Type B pancreatic cell (in vitro differentiated cells): Measurements from ENCODE around the gene DBNDD2. TPM values are rescaled to one million over a fixed set of nuclear protein-coding genes. Genes with fewer than 3 reads are reported as not detected.

Experiments used
- DNase-seq: peaks from one replicate; pipeline ENCODE4 v3.0.0; 2021; ENCODE audit warnings: mixed read lengths; ENCODE audit not compliant: unreplicated experiment; ENCODE audit errors: extremely low spot score
- H3K27ac Mint-ChIP-seq: 2 replicates; pipeline ENCODE4 v1.8.0; 2021; ENCODE audit warnings: mild to moderate bottlenecking, mixed read lengths
- H3K27me3 Mint-ChIP-seq: 2 replicates; pipeline ENCODE4 v1.8.0; 2021; ENCODE audit warnings: mixed read lengths
- H3K36me3 Mint-ChIP-seq: 2 replicates; pipeline ENCODE4 v1.8.0; 2021; ENCODE audit warnings: mixed read lengths
- H3K4me1 Mint-ChIP-seq: one replicate; pipeline ENCODE4 v1.8.0; 2021; ENCODE audit warnings: mixed read lengths; ENCODE audit not compliant: unreplicated experiment
- H3K4me3 Mint-ChIP-seq: 2 replicates; pipeline ENCODE4 v1.8.0; 2021; ENCODE audit warnings: mild to moderate bottlenecking, mixed read lengths
- H3K9me3 Mint-ChIP-seq: 2 replicates; pipeline ENCODE4 v1.8.0; 2021; ENCODE audit warnings: mixed read lengths
- total RNA-seq: library from RNA; stranded (reverse); gene quantifications from 2 replicates; pipeline ENCODE4 v1.2.1, GENCODE V29; 2021; ENCODE audit warnings: low replicate concordance
- TF ChIP-seq, protein P1 (sequence below): fragments of 200-600 bp; sonication (generic); conservative IDR thresholded peaks from 2 replicates; pipeline ENCODE4 v1.5.0; 2021; ENCODE audit warnings: antibody characterized with exemption, mild to moderate bottlenecking

Gene DBNDD2
- total RNA-seq, 1 donor from 2014 or later = 12.8 TPM

DNA sequence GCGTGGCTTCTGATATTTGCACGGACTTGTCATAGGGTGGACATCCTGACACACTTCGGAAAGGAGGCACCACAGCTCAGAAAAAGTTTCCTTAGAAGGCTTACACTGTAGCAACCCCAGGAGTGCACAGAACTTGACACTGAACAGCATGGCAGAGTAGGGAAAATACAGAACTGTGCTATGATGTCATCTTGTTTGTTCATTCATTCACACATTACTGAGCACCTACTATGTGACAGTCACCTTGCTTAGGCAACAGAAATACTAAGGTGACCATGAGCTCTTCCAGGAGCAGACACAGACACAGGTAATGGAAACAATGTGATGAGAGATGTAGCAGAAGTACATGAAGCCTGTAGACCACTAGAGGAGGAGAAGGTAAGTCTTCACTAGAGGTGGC lies 5.4 kb downstream of the DBNDD2 start:
- H3K27ac Mint-ChIP-seq = no peak overlapping the region
- TF ChIP-seq, protein P1, sequence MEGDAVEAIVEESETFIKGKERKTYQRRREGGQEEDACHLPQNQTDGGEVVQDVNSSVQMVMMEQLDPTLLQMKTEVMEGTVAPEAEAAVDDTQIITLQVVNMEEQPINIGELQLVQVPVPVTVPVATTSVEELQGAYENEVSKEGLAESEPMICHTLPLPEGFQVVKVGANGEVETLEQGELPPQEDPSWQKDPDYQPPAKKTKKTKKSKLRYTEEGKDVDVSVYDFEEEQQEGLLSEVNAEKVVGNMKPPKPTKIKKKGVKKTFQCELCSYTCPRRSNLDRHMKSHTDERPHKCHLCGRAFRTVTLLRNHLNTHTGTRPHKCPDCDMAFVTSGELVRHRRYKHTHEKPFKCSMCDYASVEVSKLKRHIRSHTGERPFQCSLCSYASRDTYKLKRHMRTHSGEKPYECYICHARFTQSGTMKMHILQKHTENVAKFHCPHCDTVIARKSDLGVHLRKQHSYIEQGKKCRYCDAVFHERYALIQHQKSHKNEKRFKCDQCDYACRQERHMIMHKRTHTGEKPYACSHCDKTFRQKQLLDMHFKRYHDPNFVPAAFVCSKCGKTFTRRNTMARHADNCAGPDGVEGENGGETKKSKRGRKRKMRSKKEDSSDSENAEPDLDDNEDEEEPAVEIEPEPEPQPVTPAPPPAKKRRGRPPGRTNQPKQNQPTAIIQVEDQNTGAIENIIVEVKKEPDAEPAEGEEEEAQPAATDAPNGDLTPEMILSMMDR = no peak
- peaks cover 2% of the 10 kb centered on the region for H3K27me3 Mint-ChIP-seq
- no peak overlapping the region for H3K4me3 Mint-ChIP-seq
- no peaks in the 10 kb centered on the region for H3K36me3 Mint-ChIP-seq
- DNase-seq = no peak
- H3K9me3 Mint-ChIP-seq = no peaks in the 10 kb centered on the region
- H3K4me1 Mint-ChIP-seq = peaks cover 14% of the 10 kb centered on the region

DNA sequence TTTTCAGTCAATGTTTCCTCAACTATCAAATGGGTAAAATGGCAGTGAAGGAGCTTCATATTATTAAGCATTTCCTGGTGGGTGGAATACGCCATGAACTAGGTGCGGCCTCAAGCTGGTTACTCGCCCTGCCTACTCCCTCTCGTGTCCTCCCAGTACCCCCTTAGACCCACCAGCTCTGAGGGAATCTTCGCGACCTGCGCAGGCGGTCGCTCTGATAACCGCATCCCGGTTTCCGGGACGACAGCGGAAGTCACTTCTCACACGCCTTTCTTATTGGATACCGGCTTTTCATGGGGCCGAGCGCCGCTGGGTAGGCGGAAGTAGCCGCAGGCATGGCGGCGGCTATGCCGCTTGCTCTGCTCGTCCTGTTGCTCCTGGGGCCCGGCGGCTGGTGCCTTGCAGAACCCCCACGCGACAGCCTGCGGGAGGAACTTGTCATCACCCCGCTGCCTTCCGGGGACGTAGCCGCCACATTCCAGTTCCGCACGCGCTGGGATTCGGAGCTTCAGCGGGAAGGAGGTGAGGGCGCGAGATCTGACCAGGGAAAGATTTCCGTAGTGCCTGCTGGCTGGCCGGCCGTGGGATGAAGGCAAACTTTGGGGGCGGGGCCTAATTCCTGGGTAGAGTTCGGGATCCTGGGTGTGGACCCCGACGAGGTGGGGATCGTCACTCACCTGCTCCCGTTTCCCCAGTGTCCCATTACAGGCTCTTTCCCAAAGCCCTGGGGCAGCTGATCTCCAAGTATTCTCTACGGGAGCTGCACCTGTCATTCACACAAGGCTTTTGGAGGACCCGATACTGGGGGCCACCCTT lies 7.9 kb downstream of the DBNDD2 start, which contains the start of gene PIGT:
TSS of gene PIGT (plus strand) at position 320 of the 816 bp plus-strand sequence. CDS start at position 336, 16 bp downstream.
- Mint-ChIP-seq H3K36me3 (peaks cover 10% of the 10 kb centered on the region), H3K4me3 (peak within 1 kb of the TSS; percentile 97)

GRCh38 chr20:45416917-45417316 lies 8.8 kb downstream of the DBNDD2 start:
- no peaks in the 10 kb centered on the region for H3K27me3 Mint-ChIP-seq

More for the DNA sequence above, 7.9 kb downstream of the DBNDD2 start, which contains the start of gene PIGT:
- Mint-ChIP-seq H3K27me3 (no peaks in the 10 kb centered on the region), H3K27ac (peak within 1 kb of the TSS; percentile 91), H3K4me1 (peaks cover 14% of the 10 kb centered on the region), H3K9me3 (no peaks in the 10 kb centered on the region)
- TF ChIP-seq, protein P1 = peak; percentile 22
- DNase-seq = peak; percentile 80

DNA sequence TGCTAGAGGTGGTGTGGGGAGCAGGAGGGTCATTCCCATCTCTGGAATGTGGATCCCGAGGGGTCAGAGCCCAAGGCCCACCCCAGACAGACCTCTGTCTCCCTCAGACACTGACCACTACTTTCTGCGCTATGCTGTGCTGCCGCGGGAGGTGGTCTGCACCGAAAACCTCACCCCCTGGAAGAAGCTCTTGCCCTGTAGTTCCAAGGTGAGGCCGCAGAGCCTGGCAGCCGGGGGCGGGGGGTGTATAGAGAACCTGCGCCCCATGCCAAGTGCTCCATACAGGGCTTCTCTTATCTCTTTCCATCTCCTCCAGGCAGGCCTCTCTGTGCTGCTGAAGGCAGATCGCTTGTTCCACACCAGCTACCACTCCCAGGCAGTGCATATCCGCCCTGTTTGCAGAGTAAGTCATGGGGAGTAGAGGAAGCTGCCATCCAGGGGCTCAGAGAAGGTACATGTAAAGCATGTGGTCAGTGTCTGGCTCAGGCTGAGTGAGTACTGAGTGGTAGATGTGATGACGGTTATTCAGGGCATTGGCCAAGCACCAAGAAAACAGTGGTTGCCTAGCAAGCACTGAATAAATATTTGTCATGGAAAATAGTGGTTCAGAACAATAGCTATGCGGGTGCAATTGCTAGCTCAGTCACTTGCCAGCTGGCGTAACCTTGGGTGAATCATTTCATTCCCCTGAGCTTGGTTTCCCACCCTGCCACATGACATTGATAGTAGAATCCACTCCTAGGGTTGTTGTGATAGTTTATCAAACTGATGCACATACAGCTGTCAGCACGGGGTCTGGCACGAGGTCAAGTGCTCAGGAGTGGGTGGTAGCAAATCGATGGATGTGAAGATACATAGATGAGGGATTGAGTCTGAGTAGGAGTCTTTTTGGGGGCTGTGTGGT lies 11.4 kb downstream of the DBNDD2 start:
- peak overlapping the region; percentile 71 for H3K4me3 Mint-ChIP-seq
- H3K27ac Mint-ChIP-seq = peak overlapping the region; percentile 58
- TF ChIP-seq, protein P1 = no peak
- no peaks in the 10 kb centered on the region for H3K9me3 Mint-ChIP-seq
- no peaks in the 10 kb centered on the region for H3K27me3 Mint-ChIP-seq
- peaks cover 12% of the 10 kb centered on the region for H3K36me3 Mint-ChIP-seq
- no peak for DNase-seq
- peaks cover 14% of the 10 kb centered on the region for H3K4me1 Mint-ChIP-seq

More at GRCh38 chr20:45416917-45417316, 8.8 kb downstream of the DBNDD2 start:
- TF ChIP-seq, protein P1 = no peak
- peak overlapping the region; percentile 97 for H3K4me3 Mint-ChIP-seq
- peaks cover 10% of the 10 kb centered on the region for H3K36me3 Mint-ChIP-seq
- H3K9me3 Mint-ChIP-seq = no peaks in the 10 kb centered on the region
- H3K4me1 Mint-ChIP-seq = peaks cover 14% of the 10 kb centered on the region
- no peak overlapping the region for H3K27ac Mint-ChIP-seq
- peak; percentile 6 for DNase-seq

DNA sequence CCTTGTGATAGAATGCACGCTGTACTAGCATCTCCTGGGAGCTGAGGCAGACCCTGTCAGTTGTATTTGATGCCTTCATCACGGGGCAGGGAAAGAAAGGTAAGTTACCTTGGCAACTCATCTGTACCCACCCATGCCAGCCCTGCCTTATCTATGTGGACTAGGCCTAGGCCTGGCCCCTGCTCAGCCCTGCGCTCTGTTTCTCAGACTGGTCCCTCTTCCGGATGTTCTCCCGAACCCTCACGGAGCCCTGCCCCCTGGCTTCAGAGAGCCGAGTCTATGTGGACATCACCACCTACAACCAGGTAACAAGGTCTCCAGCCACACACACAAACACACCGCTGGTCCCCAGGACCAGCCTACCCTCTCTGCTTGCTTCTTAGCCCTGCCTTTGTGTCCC lies 12.0 kb downstream of the DBNDD2 start:
- Mint-ChIP-seq H3K27ac (no peak overlapping the region), H3K27me3 (no peaks in the 10 kb centered on the region), H3K36me3 (peaks cover 15% of the 10 kb centered on the region), H3K9me3 (no peaks in the 10 kb centered on the region), H3K4me1 (peaks cover 13% of the 10 kb centered on the region), H3K4me3 (peak overlapping the region; percentile 20)
- TF ChIP-seq, protein P1 = no peak
- DNase-seq = no peak
